IMR-90 (cell line): ENCODE results near the gene GALR2. TPM values are rescaled to one million over a fixed set of nuclear protein-coding genes. Genes with fewer than 3 reads are reported as not detected.

Experiments used
- ATAC-seq: fragments of 200-7000 bp; cut with Tn5 transposase; 2 replicates; pipeline ENCODE4 v1.9.1; 2020; ENCODE audit warnings: low read depth, mild to moderate bottlenecking, moderate library complexity
- BruUV-seq: library from RNA; stranded (reverse); fragments of 400-500 nt; replicated peaks from 2 replicates; lab custom pipeline; 2021; lab: Mats Ljungman, UMichigan
- CTCF ChIA-PET: fragments of 300-600 bp; formaldehyde crosslinking; extraction: SDS; loops from one replicate; lab custom pipeline; 2021; ENCODE audit warnings: antibody characterized with exemption; lab: Yijun Ruan, JAX
- POLR2A ChIA-PET: fragments of 300-600 bp; sonication (Branson Sonifier 250); formaldehyde crosslinking; loops from one replicate; lab custom pipeline; 2022; ENCODE audit warnings: antibody characterized with exemption; ENCODE audit not compliant: unreplicated experiment; lab: Charles Lee
- DNase-seq: peaks from one replicate; pipeline ENCODE4 v3.0.0; 2013
- H2AFZ ChIP-seq: replicated peaks from 2 replicates; pipeline ENCODE3; 2013; ENCODE audit warnings: low read length, mild to moderate bottlenecking; ENCODE audit not compliant: poor library complexity
- H2AK5ac ChIP-seq: 2 replicates; pipeline ENCODE4 v1.6.1; 2013; ENCODE audit warnings: low read depth, low read length, inconsistent platforms
- H2AK9ac ChIP-seq: replicated peaks from 2 replicates; pipeline ENCODE3; 2013; ENCODE audit warnings: mild to moderate bottlenecking, low read depth, low read length, moderate library complexity; ENCODE audit not compliant: poor library complexity
- H2BK120ac ChIP-seq: 2 replicates; pipeline ENCODE4 v1.6.1; 2013; ENCODE audit warnings: low read depth, low read length, inconsistent platforms
- H2BK15ac ChIP-seq: 3 replicates; pipeline ENCODE4 v1.6.1; 2013; ENCODE audit warnings: low read depth, low read length, inconsistent platforms
- H2BK20ac ChIP-seq: 2 replicates; pipeline ENCODE4 v1.6.1; 2013; ENCODE audit warnings: low read depth, mild to moderate bottlenecking, inconsistent platforms, low read length, moderate library complexity
- H2BK5ac ChIP-seq: 2 replicates; pipeline ENCODE4 v1.6.1; 2013; ENCODE audit warnings: mild to moderate bottlenecking, low read depth, low read length, inconsistent platforms; ENCODE audit not compliant: poor library complexity, severe bottlenecking
- H3K14ac ChIP-seq: replicated peaks from 2 replicates; pipeline ENCODE4 v1.6.1; 2013; ENCODE audit warnings: low read depth, low read length, inconsistent platforms
- H3K18ac ChIP-seq: 2 replicates; pipeline ENCODE4 v1.6.1; 2013; ENCODE audit warnings: low read depth, low read length, control low read depth
- H3K23ac ChIP-seq: 2 replicates; pipeline ENCODE4 v1.6.1; 2013; ENCODE audit warnings: low read depth, low read length, inconsistent platforms
- H3K27ac ChIP-seq: 2 replicates; pipeline ENCODE4 v1.5.1; 2013; ENCODE audit warnings: mild to moderate bottlenecking, control low read depth, low read length; ENCODE audit not compliant: insufficient read depth
- H3K27me3 ChIP-seq: 2 replicates; pipeline ENCODE4 v1.6.1; 2013; ENCODE audit warnings: low read length; ENCODE audit not compliant: control insufficient read depth, insufficient read depth
- H3K36me3 ChIP-seq: 2 replicates; pipeline ENCODE4 v1.6.1; 2013; ENCODE audit warnings: low read length, mixed read lengths; ENCODE audit not compliant: control insufficient read depth, insufficient read depth
- H3K4ac ChIP-seq: 2 replicates; pipeline ENCODE4 v1.6.1; 2013; ENCODE audit warnings: low read depth, low read length, inconsistent platforms
- H3K4me1 ChIP-seq: 2 replicates; pipeline ENCODE4 v1.6.1; 2013; ENCODE audit warnings: low read length, mixed read lengths; ENCODE audit not compliant: control insufficient read depth, insufficient read depth
- H3K4me2 ChIP-seq: 2 replicates; pipeline ENCODE4 v1.6.1; 2013; ENCODE audit warnings: low read depth, mild to moderate bottlenecking, control low read depth, low read length, moderate library complexity
- H3K4me3 ChIP-seq: 2 replicates; pipeline ENCODE4 v1.5.1; 2013; ENCODE audit warnings: low read depth, mild to moderate bottlenecking, control low read depth, low read length, moderate library complexity; ENCODE audit not compliant: insufficient read depth
- H3K56ac ChIP-seq: 2 replicates; pipeline ENCODE4 v1.6.1; 2013; ENCODE audit warnings: low read length, inconsistent platforms; ENCODE audit not compliant: insufficient read depth; ENCODE audit errors: extremely low read depth
- H3K79me1 ChIP-seq, 2 experiments: 2 replicates each; pipeline ENCODE4 v1.6.1; 2013; ENCODE audit warnings: low read length in 2 of 2, inconsistent platforms in 1 of 2, low read depth in 1 of 2
- H3K9ac ChIP-seq: 2 replicates; pipeline ENCODE4 v1.6.1; 2013; ENCODE audit warnings: low read depth, low read length, control low read depth
- H3K9me1 ChIP-seq: 2 replicates; pipeline ENCODE4 v1.6.1; 2013; ENCODE audit warnings: low read length, inconsistent platforms; ENCODE audit not compliant: insufficient read depth
- H3K9me3 ChIP-seq: 2 replicates; pipeline ENCODE4 v1.6.1; 2013; ENCODE audit warnings: low read length; ENCODE audit not compliant: control insufficient read depth, insufficient read depth
- H4K20me1 ChIP-seq: 2 replicates; pipeline ENCODE4 v1.6.1; 2013; ENCODE audit warnings: low read length, inconsistent platforms; ENCODE audit not compliant: insufficient read depth
- H4K5ac ChIP-seq: 2 replicates; pipeline ENCODE4 v1.6.1; 2013; ENCODE audit warnings: mild to moderate bottlenecking, low read depth, low read length, control low read depth
- H4K8ac ChIP-seq, 2 experiments: 2 replicates each; pipeline ENCODE4 v1.6.1; 2013; ENCODE audit warnings: low read depth in 2 of 2, low read length in 2 of 2, control low read depth in 1 of 2, inconsistent platforms in 1 of 2
- H4K91ac ChIP-seq: 2 replicates; pipeline ENCODE4 v1.6.1; 2013; ENCODE audit warnings: low read depth, low read length, inconsistent platforms; ENCODE audit not compliant: insufficient read depth
- BHLHE40 ChIP-seq: fragments of 150-350 bp; IDR thresholded peaks from 2 replicates; pipeline ENCODE4 v1.6.1; 2016; ENCODE audit warnings: mild to moderate bottlenecking, low read depth, low read length
- CEBPB ChIP-seq: IDR thresholded peaks from 2 replicates; pipeline ENCODE4 v1.6.1; 2012; ENCODE audit warnings: low read depth, low read length, improper control_type of control experiment
- CHD1 ChIP-seq: IDR thresholded peaks from 2 replicates; pipeline ENCODE4 v1.6.1; 2012; ENCODE audit warnings: low read depth, low read length, improper control_type of control experiment
- FOS ChIP-seq: fragments of 150-350 bp; IDR thresholded peaks from 2 replicates; pipeline ENCODE4 v1.6.1; 2016; ENCODE audit warnings: low read depth, low read length
- MAFK ChIP-seq: IDR thresholded peaks from 2 replicates; pipeline ENCODE4 v1.6.1; 2012; ENCODE audit warnings: low read depth, low read length, improper control_type of control experiment
- MXI1 ChIP-seq: IDR thresholded peaks from 2 replicates; pipeline ENCODE4 v1.6.1; 2012; ENCODE audit warnings: low read depth, mild to moderate bottlenecking, low read length, moderate library complexity, borderline replicate concordance
- NFE2L2 ChIP-seq: fragments of 150-350 bp; IDR thresholded peaks from 2 replicates; pipeline ENCODE4 v1.6.1; 2016; ENCODE audit warnings: low read depth, mild to moderate bottlenecking, low read length
- POLR2A ChIP-seq: IDR thresholded peaks from 2 replicates; pipeline ENCODE4 v1.6.1; 2012; ENCODE audit warnings: mild to moderate bottlenecking, low read depth, low read length
- RAD21 ChIP-seq: IDR thresholded peaks from 2 replicates; pipeline ENCODE4 v1.6.1; 2012; ENCODE audit warnings: low read length, improper control_type of control experiment
- RCOR1 ChIP-seq: IDR thresholded peaks from 2 replicates; pipeline ENCODE4 v1.6.1; 2012; ENCODE audit warnings: mild to moderate bottlenecking, low read length, improper control_type of control experiment; ENCODE audit not compliant: insufficient replicate concordance
- RFX5 ChIP-seq: IDR thresholded peaks from 2 replicates; pipeline ENCODE4 v1.8.0; 2012; ENCODE audit warnings: low read depth, mild to moderate bottlenecking, low read length, moderate library complexity
- SMC3 ChIP-seq: fragments of 150-350 bp; IDR thresholded peaks from 2 replicates; pipeline ENCODE4 v1.6.1; 2016; ENCODE audit warnings: low read depth, mild to moderate bottlenecking, antibody characterized with exemption, low read length, moderate library complexity
- WGBS, 2 experiments: methylation state at CpG; one replicate each; pipeline versions ENCODE4 v1.1.5 to v1.1.7; 2013; ENCODE audit warnings: missing lambda C conversion rate in 2 of 2; ENCODE audit not compliant: insufficient read length in 1 of 2; ENCODE audit errors: extremely low coverage in 2 of 2; 5-methylcytosine and 5-hydroxymethylcytosine counted together
- dilution Hi-C: fragments of 300-500 bp; cut with HindIII; formaldehyde crosslinking; loops from one replicate; pipeline ENCODE4 v1.14.3; 2018; ENCODE audit warnings: low sequenced_read_pairs; ENCODE audit not compliant: unreplicated experiment
- in situ Hi-C: fragments of 300-500 bp; cut with MboI; formaldehyde crosslinking; loops from 3 replicates; pipeline ENCODE4 v1.14.3; 2019; ENCODE audit warnings: low sequenced_read_pairs, inconsistent platforms, mixed read lengths
- intact Hi-C: fragments of 100-400 bp; cut with micrococcal nuclease; formaldehyde crosslinking; loops from 2 replicates; pipeline ENCODE4 v1.10.0; 2022
- polyA plus RNA-seq, 3 experiments: library from polyadenylated mRNA; depleted of rRNA; stranded (reverse); fragments of >200 nt; gene quantifications; 2 replicates each; pipeline ENCODE4 v1.2.3, GENCODE V29; 2012; ENCODE audit warnings: low replicate concordance in 1 of 3
- total RNA-seq: library from RNA; depleted of rRNA; stranded (reverse); fragments of >200 nt; gene quantifications from 2 replicates; pipeline ENCODE4 v1.2.3, GENCODE V29; 2012
- TF ChIP-seq, protein P1 (sequence below): conservative IDR thresholded peaks from 2 replicates; pipeline ENCODE4 v1.5.1; 2012; ENCODE audit warnings: mild to moderate bottlenecking, low read depth, low read length, improper control_type of control experiment
- TF ChIP-seq, protein P2 (sequence below): fragments of 150-350 bp; IDR thresholded peaks from 2 replicates; pipeline ENCODE4 v1.6.1; 2017; ENCODE audit warnings: mild to moderate bottlenecking, antibody characterized with exemption, low read length, low read depth
- TF ChIP-seq, protein P3 (sequence below): fragments of 150-350 bp; IDR thresholded peaks from 2 replicates; pipeline ENCODE4 v1.6.1; 2016; ENCODE audit warnings: low read depth, mild to moderate bottlenecking, low read length, moderate library complexity, borderline replicate concordance

Gene GALR2
- total and polyA plus RNA-seq, 2 of the 4 experiments (the other 2 are of a cell fraction): 0.07 TPM; not detected in 1

DNA sequence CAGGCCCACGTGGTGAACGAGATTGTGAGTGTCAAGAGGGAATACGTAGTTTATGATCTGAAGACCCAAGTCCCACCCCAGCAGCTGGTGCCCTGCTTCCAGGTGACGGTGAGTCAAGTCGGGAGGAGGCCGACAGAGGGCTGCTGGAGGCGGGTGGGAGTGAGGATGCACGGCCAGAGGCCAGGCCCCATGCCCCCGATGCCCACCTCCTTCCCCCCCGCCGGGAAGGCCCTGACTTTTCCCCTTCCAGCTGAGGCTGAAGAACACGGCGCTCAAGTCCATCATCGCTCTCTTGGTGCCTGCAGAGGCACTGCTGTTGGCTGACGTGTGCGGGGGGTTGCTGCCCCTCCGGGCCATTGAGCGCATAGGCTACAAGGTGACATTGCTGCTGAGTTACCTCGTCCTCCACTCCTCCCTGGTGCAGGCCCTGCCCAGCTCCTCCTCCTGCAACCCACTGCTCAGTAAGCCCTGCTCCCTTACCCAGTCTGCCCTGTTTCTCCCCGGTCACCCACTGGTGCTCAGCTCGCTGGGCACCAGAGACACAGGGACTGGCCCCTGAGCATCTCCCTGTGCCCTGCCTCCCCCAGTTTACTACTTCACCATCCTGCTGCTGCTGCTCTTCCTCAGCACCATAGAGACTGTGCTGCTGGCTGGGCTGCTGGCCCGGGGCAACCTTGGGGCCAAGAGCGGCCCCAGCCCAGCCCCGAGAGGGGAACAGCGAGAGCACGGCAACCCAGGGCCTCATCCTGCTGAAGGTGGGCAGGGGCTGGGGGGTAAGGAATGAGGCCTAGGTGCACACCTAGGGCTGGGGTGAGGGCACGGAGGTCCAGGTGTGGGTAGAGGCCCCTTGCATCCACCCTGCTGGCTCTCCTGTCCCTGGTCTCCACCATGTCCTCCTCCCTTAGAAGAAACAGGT is 7.0 kb downstream of the GALR2 start:
- Histone ChIP-seq H3K18ac (no peak overlapping the region), H4K91ac (no peak overlapping the region), H2BK20ac (no peak overlapping the region), H3K4ac (no peak overlapping the region), H3K56ac (no peak overlapping the region), H2BK120ac (no peak overlapping the region), H2AFZ (no peak overlapping the region), H3K4me2 (no peak overlapping the region), H3K27ac (no peak overlapping the region), H3K79me1 (no peaks in the 10 kb centered on the region), H2AK5ac (no peak overlapping the region), H3K23ac (no peak overlapping the region), H3K14ac (no peak overlapping the region), H2BK5ac (no peak overlapping the region), H3K27me3 (peaks cover 37% of the 10 kb centered on the region), H3K36me3 (peaks cover 38% of the 10 kb centered on the region), H4K20me1 (peaks cover 14% of the 10 kb centered on the region; the same call in 1 of the 2 replicates), H3K9me1 (peaks cover 8% of the 10 kb centered on the region; the same call in 1 of the 2 replicates), H2BK15ac (no peak overlapping the region), H4K5ac (no peak overlapping the region), H3K4me1 (no peaks in the 10 kb centered on the region), H2AK9ac (peak overlapping the region; percentile 45), H3K9me3 (no peaks in the 10 kb centered on the region), H3K9ac (no peak overlapping the region), H4K8ac (no peak overlapping the region), H3K4me3 (no peak overlapping the region)
- in situ Hi-C loops: no loop called here
- CTCF ChIA-PET: no interaction called here
- DNase-seq: no peak
- dilution Hi-C loops: no loop called here
- BruUV-seq: no TSS peak
- whole genome bisulfite sequencing, 2 experiments: 64% methylated on average over 15 of the region's 27 CpGs; no CpG with 5 or more reads in 1 of the 2 experiments
- intact Hi-C loops: no loop called here
- ATAC-seq: no peak
- POLR2A ChIA-PET: no interaction called here
- TF ChIP-seq, protein P1, sequence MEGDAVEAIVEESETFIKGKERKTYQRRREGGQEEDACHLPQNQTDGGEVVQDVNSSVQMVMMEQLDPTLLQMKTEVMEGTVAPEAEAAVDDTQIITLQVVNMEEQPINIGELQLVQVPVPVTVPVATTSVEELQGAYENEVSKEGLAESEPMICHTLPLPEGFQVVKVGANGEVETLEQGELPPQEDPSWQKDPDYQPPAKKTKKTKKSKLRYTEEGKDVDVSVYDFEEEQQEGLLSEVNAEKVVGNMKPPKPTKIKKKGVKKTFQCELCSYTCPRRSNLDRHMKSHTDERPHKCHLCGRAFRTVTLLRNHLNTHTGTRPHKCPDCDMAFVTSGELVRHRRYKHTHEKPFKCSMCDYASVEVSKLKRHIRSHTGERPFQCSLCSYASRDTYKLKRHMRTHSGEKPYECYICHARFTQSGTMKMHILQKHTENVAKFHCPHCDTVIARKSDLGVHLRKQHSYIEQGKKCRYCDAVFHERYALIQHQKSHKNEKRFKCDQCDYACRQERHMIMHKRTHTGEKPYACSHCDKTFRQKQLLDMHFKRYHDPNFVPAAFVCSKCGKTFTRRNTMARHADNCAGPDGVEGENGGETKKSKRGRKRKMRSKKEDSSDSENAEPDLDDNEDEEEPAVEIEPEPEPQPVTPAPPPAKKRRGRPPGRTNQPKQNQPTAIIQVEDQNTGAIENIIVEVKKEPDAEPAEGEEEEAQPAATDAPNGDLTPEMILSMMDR: no peak
- TF ChIP-seq NFE2L2 (no peak), BHLHE40 (no peak), MXI1 (no peak), MAFK (no peak), CEBPB (no peak), RAD21 (no peak), POLR2A (no peak), SMC3 (no peak), RCOR1 (no peak), CHD1 (no peak), RFX5 (no peak), FOS (no peak)
- TF ChIP-seq, protein P2, sequence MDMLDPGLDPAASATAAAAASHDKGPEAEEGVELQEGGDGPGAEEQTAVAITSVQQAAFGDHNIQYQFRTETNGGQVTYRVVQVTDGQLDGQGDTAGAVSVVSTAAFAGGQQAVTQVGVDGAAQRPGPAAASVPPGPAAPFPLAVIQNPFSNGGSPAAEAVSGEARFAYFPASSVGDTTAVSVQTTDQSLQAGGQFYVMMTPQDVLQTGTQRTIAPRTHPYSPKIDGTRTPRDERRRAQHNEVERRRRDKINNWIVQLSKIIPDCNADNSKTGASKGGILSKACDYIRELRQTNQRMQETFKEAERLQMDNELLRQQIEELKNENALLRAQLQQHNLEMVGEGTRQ: no peak
- TF ChIP-seq, protein P3, sequence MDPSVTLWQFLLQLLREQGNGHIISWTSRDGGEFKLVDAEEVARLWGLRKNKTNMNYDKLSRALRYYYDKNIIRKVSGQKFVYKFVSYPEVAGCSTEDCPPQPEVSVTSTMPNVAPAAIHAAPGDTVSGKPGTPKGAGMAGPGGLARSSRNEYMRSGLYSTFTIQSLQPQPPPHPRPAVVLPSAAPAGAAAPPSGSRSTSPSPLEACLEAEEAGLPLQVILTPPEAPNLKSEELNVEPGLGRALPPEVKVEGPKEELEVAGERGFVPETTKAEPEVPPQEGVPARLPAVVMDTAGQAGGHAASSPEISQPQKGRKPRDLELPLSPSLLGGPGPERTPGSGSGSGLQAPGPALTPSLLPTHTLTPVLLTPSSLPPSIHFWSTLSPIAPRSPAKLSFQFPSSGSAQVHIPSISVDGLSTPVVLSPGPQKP: no peak
